NCI-H446 treated with DMSO at 0.1 percent for 48 hours (cell line): ENCODE results near the gene RCBTB1.

Experiments used
- DNase-seq: peaks from one replicate; lab custom pipeline; 2025; lab: John Stamatoyannopoulos, UW

RCBTB1 gene

GRCh38 chr13:49559006-49559405 lies 26.4 kb downstream of the RCBTB1 start:
- no peak for DNase-seq

- no peak for DNase-seq
Measured at GRCh38 chr13:49554387-49554786, 31.0 kb downstream of the RCBTB1 start.

GRCh38 chr13:49553888-49554287 lies 31.5 kb downstream of the RCBTB1 start:
- no peak for DNase-seq

- DNase-seq, result no peak
Measured at GRCh38 chr13:49550942-49551644, 34.3 kb downstream of the RCBTB1 start.

- no peak for DNase-seq
Measured at GRCh38 chr13:49549289-49549688, 36.1 kb downstream of the RCBTB1 start.

GRCh38 chr13:49546561-49546960 lies 38.8 kb downstream of the RCBTB1 start:
- no peak for DNase-seq

- DNase-seq, result no peak
Measured at GRCh38 chr13:49545661-49546060, 39.7 kb downstream of the RCBTB1 start.

GRCh38 chr13:49543656-49544055 lies 41.7 kb downstream of the RCBTB1 start:
- no peak for DNase-seq

- DNase-seq, result no peak
Measured at GRCh38 chr13:49540552-49540951, 44.8 kb downstream of the RCBTB1 start.

GRCh38 chr13:49539746-49540145 lies 45.6 kb downstream of the RCBTB1 start:
- no peak for DNase-seq

GRCh38 chr13:49539313-49539712 lies 46.0 kb downstream of the RCBTB1 start:
- DNase-seq, result no peak

GRCh38 chr13:49538404-49538803 lies 47.0 kb downstream of the RCBTB1 start:
- DNase-seq, result no peak

GRCh38 chr13:49536144-49536873 lies 49.0 kb downstream of the RCBTB1 start:
- DNase-seq, result no peak

GRCh38 chr13:49533591-49534269 lies 51.6 kb downstream of the RCBTB1 start:
- DNase-seq, result no peak

GRCh38 chr13:49533011-49533410 lies 52.3 kb downstream of the RCBTB1 start:
- no peak for DNase-seq

- no peak for DNase-seq
Measured at GRCh38 chr13:49532593-49532992, 52.8 kb downstream of the RCBTB1 start.

GRCh38 chr13:49530457-49530856 lies 54.9 kb downstream of the RCBTB1 start:
- no peak for DNase-seq

- DNase-seq, result no peak
Measured at GRCh38 chr13:49528161-49528560, 57.2 kb downstream of the RCBTB1 start.

- no peak for DNase-seq
Measured at GRCh38 chr13:49527123-49527522, 58.2 kb downstream of the RCBTB1 start.

- DNase-seq, result no peak
Measured at GRCh38 chr13:49524740-49525501, 60.4 kb downstream of the RCBTB1 start.

GRCh38 chr13:49521224-49521623 lies 64.1 kb downstream of the RCBTB1 start:
- DNase-seq, result no peak

- DNase-seq, result no peak
Measured at GRCh38 chr13:49517461-49517860, 67.9 kb downstream of the RCBTB1 start.
